ENCODE measurements around the gene USP31.
A peak's percentile ranks its signal among the peaks of the same experiment; 100 is the strongest.

USP31 gene

DNA sequence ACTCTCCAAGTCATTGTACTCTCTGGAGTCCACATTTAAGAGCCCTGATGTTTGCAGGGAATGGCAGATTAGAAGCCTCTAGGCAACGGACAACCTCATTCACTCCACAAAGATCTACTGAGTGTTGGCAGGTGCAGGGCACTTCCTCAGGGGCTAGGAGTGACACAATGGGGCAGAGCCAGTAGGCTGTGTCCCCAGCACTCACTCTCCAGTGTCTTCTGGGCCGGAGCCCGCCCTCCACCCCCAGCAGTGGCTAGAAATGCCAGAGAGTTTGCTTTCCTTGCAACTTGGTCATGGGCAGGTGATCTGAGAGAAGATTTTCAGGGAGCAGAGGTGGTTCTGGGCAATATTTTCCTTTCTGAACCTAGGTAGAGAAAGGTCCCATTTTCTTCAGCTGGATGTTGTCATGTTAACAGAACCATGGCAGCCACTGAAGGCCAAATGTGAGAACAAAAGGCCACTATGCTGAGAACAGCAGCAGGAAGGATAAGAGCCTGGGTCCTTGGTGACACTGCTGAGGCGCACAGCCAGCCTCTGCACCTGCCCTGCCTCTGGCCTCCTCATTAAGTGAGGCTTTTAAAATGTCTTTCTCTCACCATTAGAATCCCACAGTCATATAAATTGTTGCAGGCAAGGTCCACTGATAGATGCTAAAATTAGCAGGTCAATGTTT is 96.2 kb downstream of the USP31 start:
- peak in 1 of 2 experiments; percentile 9 for DNase-seq

DNA sequence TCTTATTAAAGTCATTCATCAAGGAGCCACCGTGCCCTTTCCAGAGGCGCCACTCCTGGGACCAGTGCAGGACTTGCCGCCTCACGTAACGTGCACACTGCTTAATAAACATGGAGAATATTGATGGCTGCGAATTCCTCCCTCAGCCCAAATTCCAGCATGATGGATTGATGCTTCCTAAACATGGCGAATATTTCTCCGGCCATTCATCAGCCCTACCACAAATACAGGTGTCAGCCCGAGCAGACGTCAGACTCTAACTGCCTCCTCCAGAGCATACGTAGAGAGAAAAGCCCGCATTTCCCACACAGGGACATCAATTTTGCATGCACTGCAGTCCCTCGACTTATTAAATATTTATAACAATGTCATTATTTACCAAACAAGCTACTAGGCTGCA is 97.0 kb downstream of the USP31 start:
- no peak for DNase-seq

DNA sequence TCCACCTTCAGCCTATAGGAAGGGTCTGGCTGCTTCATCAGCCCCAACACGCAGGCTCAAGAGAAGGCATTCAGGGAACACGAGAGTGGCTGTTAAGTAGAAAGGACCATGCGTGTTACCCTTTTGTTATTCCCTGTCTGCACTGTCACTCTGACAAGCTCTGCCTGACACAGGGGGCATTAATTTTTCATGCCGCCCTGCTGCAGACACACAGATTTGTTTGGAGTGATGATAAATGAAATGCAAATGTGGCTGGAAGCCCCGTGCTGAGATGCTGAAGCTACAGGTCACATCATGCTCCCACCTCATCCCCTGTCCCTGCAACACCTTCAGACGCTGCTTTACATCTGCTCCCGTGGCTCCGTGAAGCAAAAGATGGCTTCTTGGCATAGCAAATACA is 97.7 kb downstream of the USP31 start:
- DNase-seq: no peak

DNA sequence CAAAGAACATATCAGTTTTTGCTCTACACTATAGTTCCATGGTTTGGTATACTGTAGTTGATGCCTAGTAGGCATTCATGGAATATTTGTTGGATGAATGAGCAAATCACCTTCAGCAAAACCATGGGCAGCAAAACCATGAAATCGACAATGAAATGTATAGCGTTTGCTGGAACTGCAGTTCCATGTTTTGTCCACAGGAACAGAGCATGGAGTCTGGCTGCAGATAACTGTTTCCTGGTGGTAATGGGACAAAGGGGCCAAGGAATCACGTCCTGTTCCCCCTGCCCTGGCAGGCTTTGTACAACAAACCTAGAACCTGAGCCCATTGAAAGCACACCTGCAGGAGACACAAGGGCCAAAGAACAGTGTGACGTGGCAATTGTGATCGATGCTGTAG is 101.1 kb downstream of the USP31 start:
- no peak for DNase-seq

DNA sequence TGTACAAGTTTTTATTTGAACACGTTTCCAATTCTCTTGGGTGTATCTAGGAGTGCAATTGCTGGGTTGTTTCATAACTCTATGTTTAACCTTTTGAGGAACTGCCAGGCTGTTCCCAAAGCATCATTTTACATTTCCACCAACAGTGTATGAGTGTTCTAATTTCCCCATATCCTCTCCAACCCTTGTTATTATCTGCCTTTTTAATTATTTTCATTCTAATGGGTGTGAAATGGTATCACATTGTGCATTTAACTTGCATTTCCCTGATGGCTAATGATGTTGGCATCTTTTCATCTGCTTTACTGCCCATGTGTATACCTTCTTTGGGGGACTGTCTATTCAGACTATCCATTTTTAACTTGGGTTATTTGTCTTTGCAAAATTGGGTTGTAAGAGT is 104.2 kb downstream of the USP31 start:
- DNase-seq: no peak

DNA sequence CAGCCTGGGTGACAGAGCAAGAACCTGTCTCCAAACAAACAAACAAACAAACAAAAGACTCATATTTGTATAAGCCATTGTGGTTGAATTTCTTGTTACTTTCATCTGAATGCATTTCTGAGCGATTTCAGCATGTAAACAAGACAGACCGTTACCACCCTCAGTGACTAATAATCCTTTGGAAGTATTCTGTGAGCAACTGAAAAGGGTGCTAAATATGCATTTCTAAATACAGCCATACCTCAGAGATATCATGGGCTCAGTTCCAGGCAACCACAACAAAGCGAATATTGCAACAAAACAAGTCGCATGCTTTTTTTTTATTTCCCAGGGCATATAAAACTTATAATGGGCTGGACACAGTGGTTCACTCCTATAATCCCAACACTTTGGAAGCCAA is 109.0 kb downstream of the USP31 start:
- DNase-seq: no peak

DNA sequence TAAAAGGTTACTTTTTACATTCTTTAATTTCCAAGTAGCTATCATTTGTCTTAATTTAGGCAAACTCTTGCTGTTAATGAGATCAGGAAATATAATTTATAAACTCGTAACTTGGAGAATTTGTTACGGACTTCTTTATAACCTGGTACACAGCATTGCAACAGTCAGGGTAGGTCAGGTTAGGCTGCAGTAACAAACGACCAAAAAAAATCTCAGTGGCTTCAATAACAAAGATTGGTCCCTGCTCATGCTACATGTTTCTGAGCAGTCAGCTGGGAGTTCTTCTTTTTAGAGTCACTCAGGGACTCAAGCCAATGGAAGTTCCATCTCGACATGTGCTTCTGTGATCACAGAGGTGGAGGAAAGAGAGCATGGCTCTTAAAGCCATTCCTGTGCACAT is 110.1 kb downstream of the USP31 start:
- no peak for DNase-seq

DNA sequence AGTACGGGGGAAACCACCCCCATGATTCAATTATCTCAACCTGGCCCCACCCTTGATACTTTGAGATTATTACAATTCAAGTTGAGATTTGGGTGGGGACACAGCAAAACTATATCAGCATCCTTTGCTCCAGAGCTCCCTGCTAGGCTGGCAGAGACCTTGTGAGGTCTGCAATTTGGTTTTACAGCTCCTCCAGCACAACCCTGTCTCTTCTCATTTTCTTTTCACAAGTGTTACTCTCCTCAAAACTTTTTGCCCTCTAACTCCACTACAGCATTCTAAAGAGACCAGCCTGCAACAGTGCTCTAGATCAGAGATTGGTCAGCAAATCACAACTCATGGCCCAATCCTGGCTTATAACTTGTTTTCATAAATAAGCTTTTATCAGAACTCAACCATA is 114.0 kb downstream of the USP31 start:
- no peak for DNase-seq

DNA sequence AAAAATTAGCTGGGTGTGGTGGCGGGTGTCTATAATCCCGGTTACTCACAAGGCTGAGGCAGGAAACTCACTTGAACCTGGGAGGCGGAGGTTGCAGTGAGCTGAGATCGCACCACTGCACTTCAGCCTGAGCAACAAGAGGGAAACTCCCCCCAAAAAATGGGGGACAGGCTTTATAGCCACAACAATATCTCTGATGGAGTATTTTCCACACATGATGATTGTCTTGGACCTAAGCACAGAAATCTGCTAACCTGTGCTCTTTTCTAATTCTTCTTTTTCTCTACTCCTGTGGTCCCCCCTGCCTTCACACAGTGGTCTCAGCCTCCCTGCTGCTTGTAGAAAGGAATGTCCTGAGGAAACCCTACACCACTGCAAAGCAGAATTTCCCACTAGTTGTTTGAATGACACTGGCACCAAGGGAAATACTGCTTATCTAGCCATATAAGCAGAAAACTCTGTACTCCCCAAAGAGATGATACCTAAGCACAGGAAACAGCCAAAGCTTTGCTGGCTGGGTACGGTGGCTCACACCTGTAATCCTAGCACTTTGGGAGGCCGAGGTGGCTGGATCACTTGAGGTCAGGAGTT is 117.6 kb downstream of the USP31 start:
- DNase-seq: no peak

DNA sequence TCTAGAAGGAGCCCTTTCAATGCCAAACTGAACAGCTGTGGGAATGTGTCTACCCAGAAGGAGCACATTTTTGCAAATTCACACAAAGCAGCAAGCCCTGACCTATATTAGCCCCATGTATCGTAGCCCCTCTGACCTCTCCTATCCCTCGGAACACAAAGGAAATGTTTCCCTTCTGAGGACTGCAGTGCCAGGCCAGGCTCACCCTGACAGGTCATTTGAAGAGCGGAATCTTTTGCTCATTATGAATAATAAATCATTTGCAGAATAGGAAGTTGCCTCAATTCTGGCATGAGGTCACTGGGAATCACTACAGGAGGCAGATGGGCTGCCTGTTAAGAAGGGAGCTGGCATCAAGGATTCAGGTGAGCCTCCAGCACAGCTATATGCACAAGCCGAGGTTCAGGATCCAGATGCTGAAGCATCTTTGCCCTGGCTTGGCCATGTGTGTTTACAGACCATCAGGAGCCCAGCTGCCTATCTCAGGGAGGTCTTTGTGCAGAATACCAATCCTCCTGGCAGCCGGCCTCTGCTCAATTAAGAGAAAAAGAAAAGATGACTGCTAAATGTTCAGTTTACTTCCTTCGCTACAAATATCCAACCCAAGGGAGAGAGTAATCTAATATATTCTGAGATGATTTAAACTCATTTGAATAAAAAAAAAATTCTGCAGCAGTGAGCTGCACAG is 119.4 kb downstream of the USP31 start:
- no peak for DNase-seq

DNA sequence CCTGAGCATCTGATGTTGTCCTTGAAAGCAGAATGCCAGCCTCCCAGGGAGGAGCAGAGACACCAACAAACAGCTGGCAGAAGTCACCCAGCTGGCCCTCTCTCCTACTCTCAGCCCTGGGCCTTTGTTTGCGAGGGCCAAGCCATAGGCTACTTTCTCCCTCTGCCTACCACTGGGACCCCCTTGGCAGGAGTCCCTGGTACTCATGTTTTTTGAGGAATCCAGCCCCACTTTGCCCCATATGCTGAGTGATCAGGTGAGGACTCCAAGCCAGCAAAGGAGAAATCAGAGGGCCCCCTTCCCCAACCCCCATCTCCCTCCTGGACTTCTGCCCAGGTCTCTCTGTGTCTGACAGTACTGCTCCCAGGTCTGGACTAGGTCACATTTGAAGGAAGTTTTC is 121.9 kb downstream of the USP31 start:
- no peak for DNase-seq

DNA sequence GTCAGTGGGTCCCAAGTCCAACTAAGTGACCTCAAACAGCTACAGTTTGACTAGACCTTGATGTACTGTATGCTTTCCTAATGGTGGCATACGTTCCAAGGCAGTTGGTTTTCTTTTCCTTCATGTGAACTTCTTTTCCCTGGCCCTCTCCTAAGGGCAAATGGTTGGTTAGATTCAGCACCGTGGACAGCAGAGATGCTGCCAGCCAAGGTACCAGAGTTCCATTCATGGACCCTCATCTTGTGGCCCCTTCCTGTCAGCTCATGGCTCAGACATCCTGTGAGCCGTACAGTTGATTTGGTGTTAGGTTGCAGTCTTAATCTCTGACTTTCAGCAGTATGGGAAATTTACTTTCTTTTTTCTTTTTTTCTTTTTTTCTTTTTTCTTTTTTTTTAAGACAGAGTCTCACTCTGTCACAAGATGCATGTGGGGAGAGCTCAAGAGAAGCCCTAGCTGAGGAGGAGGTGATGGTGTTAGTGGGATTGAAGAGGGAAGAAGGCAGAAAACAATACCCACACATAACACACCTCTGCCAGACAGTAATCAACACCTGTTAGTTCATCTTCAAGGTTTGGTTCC is 122.4 kb downstream of the USP31 start:
- no peak for DNase-seq

DNA sequence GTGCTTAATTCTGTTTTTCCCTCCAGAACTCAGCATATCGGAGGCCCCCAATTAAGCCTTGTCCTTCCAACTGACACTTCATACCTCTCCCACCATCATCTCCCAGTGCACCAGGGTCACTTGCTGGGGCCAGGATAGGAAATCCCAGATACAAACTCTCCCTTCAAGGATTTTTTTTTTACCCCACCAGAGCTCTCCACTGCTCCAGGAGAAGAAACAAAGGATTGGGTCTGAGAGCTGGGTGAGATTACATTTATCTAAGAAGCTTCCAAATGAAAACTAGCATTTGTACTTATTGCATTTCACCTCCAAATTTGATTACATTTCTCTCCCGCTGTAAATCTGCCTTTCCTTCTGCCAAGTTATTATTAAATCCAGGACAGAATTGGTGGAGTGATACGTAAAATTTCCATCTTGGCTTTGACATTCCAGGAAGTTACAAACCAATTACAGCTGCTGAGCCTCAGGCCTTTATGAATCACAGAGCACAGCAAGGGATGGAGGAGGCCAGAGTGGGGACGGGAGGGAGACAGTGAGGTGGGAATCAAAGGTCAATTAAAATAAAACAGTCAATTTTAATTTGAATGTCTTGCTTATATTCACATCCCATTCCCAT is 123.5 kb downstream of the USP31 start:
- no peak for DNase-seq

DNA sequence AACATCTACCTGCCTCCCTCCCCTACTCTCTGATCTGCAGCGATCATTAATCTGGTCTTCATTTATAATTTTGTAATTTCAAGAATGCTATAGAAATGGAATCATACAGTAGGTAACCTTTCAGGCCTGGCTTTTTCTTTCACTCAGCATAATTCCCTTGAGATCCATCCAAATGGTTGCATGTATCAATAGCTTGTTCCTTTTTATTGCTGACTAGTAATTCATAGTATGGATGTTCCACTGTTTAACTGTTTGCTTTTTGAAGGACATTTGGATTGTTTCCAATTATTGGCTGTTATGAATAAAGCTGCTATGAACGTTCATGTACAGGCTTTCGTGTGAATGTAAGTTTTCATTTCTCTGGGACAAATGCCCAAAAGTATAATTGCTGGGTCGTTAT is 125.2 kb downstream of the USP31 start:
- no peak for DNase-seq

DNA sequence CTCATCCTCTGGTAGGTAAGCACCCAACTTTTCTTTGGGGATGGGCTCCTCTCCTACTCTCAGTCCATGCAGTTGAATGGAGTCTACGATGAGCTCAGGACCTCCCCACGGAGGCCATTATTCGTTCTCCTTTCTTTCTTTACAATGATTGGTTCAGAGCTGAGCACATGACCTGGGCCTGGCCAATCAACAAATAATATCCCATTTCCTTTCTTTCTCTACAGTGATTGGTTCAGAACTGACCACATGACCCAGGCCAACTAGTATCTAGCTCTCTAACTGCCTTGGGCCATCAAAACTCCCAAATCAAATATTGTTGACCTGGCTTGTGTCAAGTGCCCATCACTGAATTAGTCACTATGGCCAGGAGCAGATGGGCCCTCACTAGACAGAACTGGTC is 129.2 kb downstream of the USP31 start:
- no peak for DNase-seq

DNA sequence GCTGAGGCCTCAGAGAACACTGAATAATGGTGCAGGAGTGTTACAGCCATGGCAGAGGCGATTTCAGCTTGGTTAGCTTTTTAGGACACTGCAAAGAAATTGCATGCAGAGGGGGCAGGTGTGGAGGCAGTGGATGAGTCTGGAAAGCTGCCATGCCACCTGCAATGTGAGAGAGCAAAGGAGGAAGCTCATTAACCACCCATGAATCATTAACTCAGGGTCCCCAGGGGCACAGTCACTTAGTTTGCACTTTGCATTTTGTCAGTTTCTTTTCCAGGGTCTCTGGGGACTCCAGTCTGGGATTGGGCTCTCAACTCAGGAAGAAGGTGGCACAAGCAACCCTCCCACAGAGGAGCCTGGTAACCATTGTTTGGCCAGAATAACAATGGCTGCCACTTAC is 132.9 kb downstream of the USP31 start:
- DNase-seq: peak; percentile 80 to 87

DNA sequence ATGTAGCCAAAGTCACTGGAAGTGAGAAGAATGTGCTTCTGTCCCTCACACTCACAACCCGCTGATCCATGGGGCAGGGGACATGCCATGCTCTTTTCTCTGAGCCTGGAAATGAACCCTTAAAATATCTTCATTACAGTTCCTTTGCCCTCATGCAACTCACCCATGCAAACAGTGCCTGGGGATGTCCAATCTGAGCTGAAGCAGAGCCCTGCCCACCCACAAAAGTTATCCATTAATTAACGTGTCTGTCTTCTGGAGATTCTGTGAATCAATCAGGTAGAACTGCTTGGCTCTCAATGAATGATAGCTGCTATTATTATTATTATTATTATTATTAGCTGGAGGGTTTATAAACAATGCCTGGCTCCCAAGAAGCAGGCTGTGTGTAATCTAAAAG is 133.7 kb downstream of the USP31 start:
- no peak for DNase-seq

DNA sequence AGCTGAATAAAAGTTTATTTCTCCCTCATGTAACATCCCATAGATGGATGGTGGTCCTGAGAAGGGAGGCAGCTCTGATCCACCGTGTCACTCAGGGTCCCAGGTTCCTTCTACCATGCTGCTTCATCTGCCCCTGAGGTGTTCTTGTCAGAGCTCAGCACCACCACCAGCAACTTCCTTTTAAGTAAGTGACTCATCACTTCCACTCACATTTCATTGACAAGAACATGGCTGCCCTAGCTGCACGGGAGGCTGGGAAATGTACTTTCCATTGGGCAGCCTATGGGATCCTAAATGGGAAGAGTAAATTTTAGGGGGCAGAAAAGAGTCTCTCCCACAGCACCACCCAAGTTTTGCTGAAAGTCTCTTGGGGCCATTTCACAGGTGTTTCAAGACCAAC is 134.7 kb downstream of the USP31 start:
- DNase-seq: no peak
